GM10266 (cell line): ENCODE measurements around the gene MAP3K2.
A peak's percentile ranks its signal among the peaks of the same experiment; 100 is the strongest.

Source experiments
- DNase-seq: peaks from one replicate; pipeline ENCODE4 v3.0.0; 2012; ENCODE audit errors: extremely low spot score
- TF ChIP-seq, protein P1 (sequence below): IDR thresholded peaks from 2 replicates; pipeline ENCODE4 v1.5.1; 2012; ENCODE audit warnings: mild to moderate bottlenecking, low read depth; ENCODE audit not compliant: control insufficient read depth, insufficient read depth; ENCODE audit errors: missing control alignments

Gene MAP3K2

DNA sequence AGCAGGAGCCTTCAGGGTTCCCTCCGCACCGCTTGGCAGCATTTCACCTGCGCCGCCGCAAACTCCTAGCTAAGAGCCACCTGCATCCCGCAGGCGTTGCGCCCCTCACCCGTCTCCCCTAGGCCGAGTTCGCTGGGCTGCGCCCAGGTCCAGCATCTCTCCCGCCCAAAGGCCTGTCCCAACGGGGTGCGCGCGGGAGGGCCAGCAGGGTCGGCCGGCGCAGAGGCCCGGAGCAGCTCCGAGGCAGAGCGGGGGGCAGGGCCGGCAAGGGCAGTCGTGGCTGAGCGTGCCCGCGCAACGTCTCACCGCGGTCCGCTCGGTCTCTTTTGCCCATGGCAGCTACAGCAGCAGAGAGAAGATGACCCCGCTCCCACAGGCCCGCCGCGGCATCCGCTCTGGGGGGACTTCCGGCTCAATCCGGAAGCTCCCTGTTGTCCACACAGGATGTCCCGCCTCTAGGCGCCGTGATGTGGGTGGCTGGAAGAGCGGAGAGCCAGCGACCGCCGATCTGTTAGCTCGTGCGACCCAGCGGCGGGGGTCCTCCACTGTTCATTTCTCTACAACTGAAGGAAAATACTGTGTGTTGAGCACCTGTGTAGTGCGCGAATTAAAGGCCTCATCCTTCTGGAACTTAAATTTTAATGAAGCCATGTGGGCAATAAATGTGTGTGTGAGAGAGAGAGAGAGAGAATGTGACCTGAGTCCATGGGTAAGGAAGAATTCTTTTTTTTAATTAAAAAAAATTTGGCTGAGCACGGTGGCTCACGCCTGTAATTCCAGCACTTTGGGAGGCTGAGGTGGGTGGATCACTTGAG lies 93.8 kb downstream of the MAP3K2 start, which contains the start of gene ERCC3:
TSS of gene ERCC3 (minus strand) at position 397 of the 815 bp plus-strand sequence. CDS start at position 334, 63 bp downstream.
- TF ChIP-seq, protein P1, sequence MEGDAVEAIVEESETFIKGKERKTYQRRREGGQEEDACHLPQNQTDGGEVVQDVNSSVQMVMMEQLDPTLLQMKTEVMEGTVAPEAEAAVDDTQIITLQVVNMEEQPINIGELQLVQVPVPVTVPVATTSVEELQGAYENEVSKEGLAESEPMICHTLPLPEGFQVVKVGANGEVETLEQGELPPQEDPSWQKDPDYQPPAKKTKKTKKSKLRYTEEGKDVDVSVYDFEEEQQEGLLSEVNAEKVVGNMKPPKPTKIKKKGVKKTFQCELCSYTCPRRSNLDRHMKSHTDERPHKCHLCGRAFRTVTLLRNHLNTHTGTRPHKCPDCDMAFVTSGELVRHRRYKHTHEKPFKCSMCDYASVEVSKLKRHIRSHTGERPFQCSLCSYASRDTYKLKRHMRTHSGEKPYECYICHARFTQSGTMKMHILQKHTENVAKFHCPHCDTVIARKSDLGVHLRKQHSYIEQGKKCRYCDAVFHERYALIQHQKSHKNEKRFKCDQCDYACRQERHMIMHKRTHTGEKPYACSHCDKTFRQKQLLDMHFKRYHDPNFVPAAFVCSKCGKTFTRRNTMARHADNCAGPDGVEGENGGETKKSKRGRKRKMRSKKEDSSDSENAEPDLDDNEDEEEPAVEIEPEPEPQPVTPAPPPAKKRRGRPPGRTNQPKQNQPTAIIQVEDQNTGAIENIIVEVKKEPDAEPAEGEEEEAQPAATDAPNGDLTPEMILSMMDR = no peak
- DNase-seq = peak; percentile 93

DNA sequence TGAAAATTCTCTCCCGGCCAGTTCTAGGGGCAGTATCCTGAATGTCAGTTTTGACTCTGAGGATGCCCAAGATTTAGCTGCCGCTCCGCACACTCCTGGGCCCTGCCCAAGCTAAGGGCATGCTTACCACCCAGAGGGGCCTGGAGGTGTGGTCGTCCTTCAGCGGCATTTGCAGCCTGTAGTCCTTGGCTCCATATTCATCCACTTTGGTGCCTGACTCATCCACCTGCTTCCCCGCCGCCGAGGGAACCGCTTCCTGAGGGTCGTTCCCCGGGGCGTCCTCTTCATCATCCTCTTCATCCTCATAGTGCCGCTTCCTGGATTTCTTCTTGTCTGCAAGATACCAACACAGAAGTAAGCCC lies 94.4 kb downstream of the MAP3K2 start:
- TF ChIP-seq, protein P1 = no peak
- no peak for DNase-seq

DNA sequence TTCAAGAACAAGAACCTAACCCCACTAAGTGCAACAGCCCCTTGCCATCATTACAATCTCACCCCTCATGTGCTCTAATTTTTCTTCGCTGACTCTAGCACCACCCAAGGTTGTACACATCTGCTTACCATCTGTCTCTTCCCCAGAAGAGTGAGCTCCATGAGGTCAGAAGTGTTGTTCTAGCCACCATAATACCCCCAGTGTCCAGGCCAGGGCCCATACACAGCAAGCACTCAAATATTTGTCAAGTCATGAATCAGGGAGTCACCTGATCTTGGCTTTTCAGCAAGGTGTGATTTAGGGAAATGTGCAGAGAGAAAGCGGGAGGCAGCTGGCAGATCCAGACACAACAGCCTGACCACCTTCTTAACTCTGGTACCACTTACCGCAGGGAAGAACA lies 99.5 kb downstream of the MAP3K2 start:
- no peak for DNase-seq
- TF ChIP-seq, protein P1 = no peak

DNA sequence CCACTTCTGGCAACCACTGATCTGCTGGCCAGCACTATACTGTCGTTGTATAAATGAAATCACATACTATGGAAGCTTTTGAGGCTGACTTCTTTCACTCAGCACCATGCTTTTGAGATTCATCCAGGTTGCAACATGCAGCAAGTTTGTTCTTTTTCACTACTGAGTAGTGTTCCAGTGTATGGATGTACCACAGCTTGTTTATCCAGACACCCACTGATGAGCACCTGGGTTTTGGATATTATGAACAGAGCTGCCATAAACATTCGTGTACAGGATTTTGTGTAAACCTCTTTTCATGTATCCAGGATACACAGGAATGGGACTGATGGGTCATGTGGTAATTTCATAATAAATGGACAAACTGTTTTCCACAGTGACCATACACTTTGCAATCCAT lies 104.5 kb downstream of the MAP3K2 start:
- TF ChIP-seq, protein P1 = no peak
- DNase-seq = no peak

DNA sequence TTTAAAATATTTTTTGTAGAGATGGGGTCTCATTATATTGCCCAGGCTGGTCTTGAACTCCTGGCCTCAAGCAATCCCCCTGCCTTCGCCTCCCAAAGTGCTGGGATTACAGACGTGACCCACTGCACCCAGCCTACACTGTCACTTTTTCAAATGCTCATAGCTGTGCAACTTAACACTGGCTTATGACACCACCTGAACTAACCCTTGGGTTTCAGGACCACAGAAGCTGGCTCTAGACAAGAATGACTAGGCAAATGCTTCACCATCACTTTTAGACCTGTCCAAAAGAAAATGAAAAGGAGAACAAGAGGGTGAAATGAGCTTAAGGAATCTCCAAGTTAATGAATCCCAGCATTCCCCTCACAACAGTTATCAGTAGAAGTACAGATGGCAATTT lies 107.1 kb downstream of the MAP3K2 start:
- TF ChIP-seq, protein P1 = no peak
- DNase-seq = no peak

DNA sequence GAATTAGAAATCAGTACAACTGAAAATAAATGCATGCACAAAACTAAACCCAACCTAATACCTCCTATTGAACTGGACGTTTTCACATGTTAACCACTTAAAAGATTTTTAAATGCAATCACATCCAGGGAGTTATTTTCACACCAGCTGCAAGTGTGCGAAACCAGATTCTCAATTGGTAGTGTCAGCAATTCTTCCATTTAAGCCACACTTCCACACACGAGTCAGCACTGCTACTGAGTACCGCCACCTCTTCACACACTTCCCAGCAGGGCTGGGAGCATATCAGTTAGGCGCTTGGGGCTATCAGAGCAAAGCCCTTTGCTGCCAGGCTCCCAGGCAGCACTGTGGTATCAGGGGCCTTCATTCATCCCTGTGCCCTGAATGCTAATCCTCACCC lies 108.0 kb downstream of the MAP3K2 start:
- TF ChIP-seq, protein P1 = no peak
- DNase-seq = no peak

DNA sequence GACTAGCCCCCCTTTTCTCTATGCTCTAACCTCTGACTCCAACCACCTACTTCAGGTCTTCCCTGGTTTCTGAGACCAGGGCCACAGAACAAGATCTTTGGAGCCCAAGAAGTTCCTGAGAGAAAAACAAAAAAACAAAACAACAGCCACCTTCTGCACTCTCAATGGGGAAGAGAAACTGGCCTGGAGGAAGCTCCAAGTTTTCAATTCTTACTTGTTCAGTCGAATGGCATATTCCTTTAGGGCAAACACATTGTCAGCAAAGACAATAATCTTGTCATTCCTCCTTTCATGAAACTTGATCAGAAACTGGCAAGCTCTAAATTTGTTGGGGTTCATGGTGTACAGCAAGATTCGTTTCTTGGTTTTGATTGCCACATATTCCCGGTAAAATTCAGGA lies 108.8 kb downstream of the MAP3K2 start:
- DNase-seq = no peak
- TF ChIP-seq, protein P1 = no peak
